ENCODE measurements around the gene SPO11.
"Not testable (repeated sequence)": the region's sequence is repeated elsewhere in the genome, so short reads cannot be mapped to it uniquely, and the experiment has no call there.

The SPO11 gene

DNA sequence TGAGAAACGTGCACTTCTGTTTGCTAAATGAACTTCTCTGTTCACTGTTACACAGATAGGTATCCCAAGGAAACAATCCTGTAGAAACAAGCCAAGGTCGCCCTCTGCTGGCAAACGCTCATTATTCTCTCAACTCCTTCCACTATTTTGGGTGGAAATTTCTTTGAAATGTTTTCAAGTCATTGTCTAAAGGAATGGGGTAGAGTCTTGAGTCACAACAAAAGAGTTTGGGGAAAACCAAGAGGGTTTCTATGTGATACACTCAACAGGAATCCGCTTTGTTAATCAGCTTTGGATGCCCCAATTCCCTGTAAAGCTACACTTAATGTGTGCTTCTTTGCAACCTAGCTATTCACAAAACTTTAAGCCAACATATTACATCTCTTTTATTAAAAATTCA, 16.9 kb downstream of the SPO11 start:
- Histone ChIP-seq H3K9me3 (ENCODE audit: control insufficient read depth, insufficient read depth, low read length) (no peaks in the 10 kb centered on the region), H4K20me1 (ENCODE audit: control insufficient read depth, insufficient read depth, low read depth, low read length) (no peaks in the 10 kb centered on the region), H3K27ac (ENCODE audit: low read depth, low read length) (no peak overlapping the region), H3K36me3 (ENCODE audit: control insufficient read depth, low read length) (no peaks in the 10 kb centered on the region; the same call in 1 of the 2 replicates), H3F3A (ENCODE audit: control insufficient read depth, insufficient read depth) (peaks cover 4% of the 10 kb centered on the region), H3K27me3 (ENCODE audit: control insufficient read depth, low read length) (no peaks in the 10 kb centered on the region), H3K9me2 (replicated peaks; ENCODE audit: control insufficient read depth, low read length) (no peaks in the 10 kb centered on the region), H3K4me1 (ENCODE audit: control insufficient read depth, low read length) (peaks cover 9% of the 10 kb centered on the region), H3K4me2 (ENCODE audit: low read length) (no peak overlapping the region), H3K4me3 (ENCODE audit: low read length) (no peak overlapping the region), H3K79me2 (ENCODE audit: control insufficient read depth, low read length) (peaks cover 5% of the 10 kb centered on the region)
- TF ChIP-seq EZH2phosphoT487 (IDR thresholded peaks at IDR 0.05; ENCODE audit: borderline replicate concordance, low read length): no peak
- TF ChIP-seq CTCF (IDR thresholded peaks at IDR 0.05; ENCODE audit: low read depth, low read length, poor library complexity, severe bottlenecking): peak; percentile 81

DNA sequence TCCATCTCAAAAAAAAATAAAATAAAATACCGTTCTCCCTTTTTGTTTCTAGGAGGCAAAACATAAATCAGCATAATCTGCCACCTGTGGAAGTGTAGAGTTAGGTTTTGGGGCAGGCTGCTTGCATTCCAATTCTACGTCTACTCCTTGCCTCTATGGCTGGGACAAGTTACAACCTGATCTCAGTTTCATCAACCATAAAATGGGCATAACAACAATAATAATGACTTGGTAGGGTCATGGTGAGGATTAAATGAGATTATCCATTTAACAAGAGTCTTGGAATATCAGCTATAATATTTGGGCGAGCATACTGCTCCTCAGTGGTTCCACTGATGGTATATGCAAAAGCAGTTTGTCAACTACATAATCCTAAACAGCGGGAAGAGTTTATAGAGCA, 17.8 kb downstream of the SPO11 start:
- Histone ChIP-seq H3F3A (ENCODE audit: control insufficient read depth, insufficient read depth) (peaks cover 4% of the 10 kb centered on the region), H3K4me3 (ENCODE audit: low read length) (no peak overlapping the region), H3K9me3 (ENCODE audit: control insufficient read depth, insufficient read depth, low read length) (no peaks in the 10 kb centered on the region), H3K9me2 (replicated peaks; ENCODE audit: control insufficient read depth, low read length) (no peaks in the 10 kb centered on the region), H3K4me1 (ENCODE audit: control insufficient read depth, low read length) (peaks cover 11% of the 10 kb centered on the region), H4K20me1 (ENCODE audit: control insufficient read depth, insufficient read depth, low read depth, low read length) (peaks cover 8% of the 10 kb centered on the region), H3K27ac (ENCODE audit: low read depth, low read length) (no peak overlapping the region), H3K27me3 (ENCODE audit: control insufficient read depth, low read length) (no peaks in the 10 kb centered on the region), H3K4me2 (ENCODE audit: low read length) (no peak overlapping the region), H3K36me3 (ENCODE audit: control insufficient read depth, low read length) (peaks cover 2% of the 10 kb centered on the region), H3K79me2 (ENCODE audit: control insufficient read depth, low read length) (peaks cover 14% of the 10 kb centered on the region)
- no peak for TF ChIP-seq CTCF (IDR thresholded peaks at IDR 0.05; ENCODE audit: low read depth, low read length, poor library complexity, severe bottlenecking)
- no peak for TF ChIP-seq EZH2phosphoT487 (IDR thresholded peaks at IDR 0.05; ENCODE audit: borderline replicate concordance, low read length)

DNA sequence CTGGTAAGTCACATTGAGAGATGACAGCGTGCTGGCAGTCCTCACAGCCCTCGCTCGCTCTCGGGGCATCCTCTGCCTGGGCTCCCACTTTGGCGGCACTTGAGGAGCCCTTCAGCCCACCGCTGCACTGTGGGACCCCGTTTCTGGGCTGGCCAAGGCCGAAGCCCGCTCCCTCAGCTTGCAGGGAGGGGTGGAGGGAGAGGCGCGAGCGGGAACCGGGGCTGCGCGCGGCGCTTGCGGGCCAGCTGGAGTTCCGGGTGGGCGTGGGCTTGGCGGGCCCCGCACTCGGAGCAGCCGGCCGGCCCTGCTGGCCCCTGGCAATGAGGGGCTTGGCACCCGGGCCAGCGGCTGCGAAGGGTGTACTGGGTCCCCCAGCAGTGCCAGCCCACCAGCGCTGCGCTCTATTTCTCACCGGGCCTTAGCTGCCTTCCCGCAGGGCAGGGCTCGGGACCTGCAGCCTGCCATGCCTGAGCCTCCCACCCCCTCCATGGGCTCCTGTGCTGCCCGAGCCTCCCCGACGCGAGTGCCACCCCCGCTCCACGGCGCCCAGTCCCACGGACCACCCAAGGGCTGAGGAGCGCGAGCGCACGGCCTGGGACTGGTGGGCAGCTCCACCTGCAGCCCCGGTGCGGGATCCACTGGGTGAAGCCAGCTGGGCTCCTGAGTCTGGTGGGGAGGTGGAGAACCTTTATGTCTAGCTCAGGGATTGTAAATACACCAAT, 18.8 kb downstream of the SPO11 start:
- H3K4me1 ChIP-seq (ENCODE audit: control insufficient read depth, low read length): peaks cover 17% of the 10 kb centered on the region
- not testable (repeated sequence) for H3K9me2 ChIP-seq (replicated peaks; ENCODE audit: control insufficient read depth, low read length); H3K4me3 ChIP-seq (ENCODE audit: low read length); H3K27me3 ChIP-seq (ENCODE audit: control insufficient read depth, low read length); H3K27ac ChIP-seq (ENCODE audit: low read depth, low read length); H3F3A ChIP-seq (ENCODE audit: control insufficient read depth, insufficient read depth); H3K4me2 ChIP-seq (ENCODE audit: low read length); H3K9me3 ChIP-seq (ENCODE audit: control insufficient read depth, insufficient read depth, low read length)
- peaks cover 17% of the 10 kb centered on the region for H4K20me1 ChIP-seq (ENCODE audit: control insufficient read depth, insufficient read depth, low read depth, low read length)
- H3K36me3 ChIP-seq (ENCODE audit: control insufficient read depth, low read length): peaks cover 12% of the 10 kb centered on the region
- H3K79me2 ChIP-seq (ENCODE audit: control insufficient read depth, low read length): peaks cover 24% of the 10 kb centered on the region

DNA sequence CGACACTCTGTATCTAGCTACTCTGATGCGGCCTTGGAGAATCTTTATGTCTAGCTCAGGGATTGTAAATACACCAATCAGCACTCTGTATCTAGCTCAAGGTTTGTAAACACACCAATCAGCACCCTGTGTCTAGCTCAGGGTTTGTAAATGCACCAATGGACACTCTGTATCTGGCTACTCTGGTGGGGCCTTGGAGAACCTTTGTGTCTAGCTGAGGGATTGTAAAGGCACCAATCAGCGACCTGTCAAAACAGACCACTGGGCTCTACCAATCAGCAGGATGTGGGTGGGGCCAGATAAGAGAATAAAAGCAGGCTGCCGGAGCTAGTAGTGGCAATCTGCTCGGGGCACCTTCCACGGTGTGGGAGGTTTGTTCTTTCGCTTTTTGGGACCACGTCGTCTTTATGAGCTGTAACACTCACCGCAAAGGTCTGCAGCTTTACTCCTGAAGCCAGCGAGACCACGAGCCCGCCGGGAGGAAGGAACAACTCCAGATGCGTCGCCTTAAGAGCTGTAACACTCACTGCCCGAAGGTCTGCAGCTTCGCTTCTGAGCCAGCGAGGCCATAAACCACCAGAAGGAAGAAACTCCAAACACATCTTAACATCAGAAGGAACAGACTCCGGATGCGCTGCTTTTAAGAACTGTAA, 19.4 kb downstream of the SPO11 start:
- Histone ChIP-seq H3K79me2 (ENCODE audit: control insufficient read depth, low read length) (peaks cover 30% of the 10 kb centered on the region), H4K20me1 (ENCODE audit: control insufficient read depth, insufficient read depth, low read depth, low read length) (peaks cover 17% of the 10 kb centered on the region), H3K36me3 (ENCODE audit: control insufficient read depth, low read length) (peaks cover 18% of the 10 kb centered on the region), H3K4me1 (ENCODE audit: control insufficient read depth, low read length) (peaks cover 17% of the 10 kb centered on the region)
- not testable (repeated sequence) for H3K4me2 ChIP-seq (ENCODE audit: low read length); H3K4me3 ChIP-seq (ENCODE audit: low read length); H3K9me2 ChIP-seq (replicated peaks; ENCODE audit: control insufficient read depth, low read length); H3K27me3 ChIP-seq (ENCODE audit: control insufficient read depth, low read length); H3K9me3 ChIP-seq (ENCODE audit: control insufficient read depth, insufficient read depth, low read length); H3F3A ChIP-seq (ENCODE audit: control insufficient read depth, insufficient read depth); H3K27ac ChIP-seq (ENCODE audit: low read depth, low read length)
